NCI-H345 treated with DMSO at 0.1 percent for 48 hours (cell line): ENCODE measurements around the gene CBLB.
"Not testable (repeated sequence)": the region's sequence is repeated elsewhere in the genome, so short reads cannot be mapped to it uniquely, and the experiment has no call there.

Experiments
- DNase-seq: peaks from one replicate; lab custom pipeline; 2025; ENCODE audit not compliant: unreplicated experiment; lab: John Stamatoyannopoulos, UW

CBLB gene

DNA sequence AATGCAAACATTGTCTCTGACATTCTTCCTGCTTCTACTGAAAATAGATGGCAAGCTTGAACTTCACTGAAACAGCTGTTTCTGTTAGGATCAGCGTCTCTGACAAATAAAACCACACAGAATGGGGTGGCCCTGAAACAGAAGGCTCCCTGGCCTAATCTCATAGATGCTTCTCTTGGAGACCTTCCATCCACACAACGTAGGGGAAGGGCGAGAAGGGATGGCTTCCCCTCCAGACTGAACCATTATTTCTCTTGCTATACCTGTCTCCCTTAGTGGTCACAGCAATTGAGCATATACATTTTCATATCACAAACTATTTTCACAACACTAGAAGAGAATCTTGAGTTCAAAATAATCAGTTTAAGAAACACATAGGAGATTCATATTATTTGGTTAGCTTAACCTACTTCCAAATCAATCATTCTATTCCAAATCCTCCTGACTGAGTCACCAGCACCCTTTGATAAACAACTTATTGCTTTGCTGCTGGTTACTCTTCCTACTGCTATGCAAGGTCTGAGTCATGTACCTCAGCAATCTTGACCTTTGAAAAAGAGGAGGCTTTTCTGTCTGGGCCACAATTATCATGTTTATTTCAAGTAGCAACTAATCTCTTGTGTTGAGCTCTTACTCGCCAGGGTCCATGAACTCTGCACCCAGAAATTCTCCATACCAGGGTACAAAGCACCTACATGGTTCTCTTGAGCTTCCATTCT is 45.5 kb downstream of the CBLB start:
- DNase-seq, result no peak

DNA sequence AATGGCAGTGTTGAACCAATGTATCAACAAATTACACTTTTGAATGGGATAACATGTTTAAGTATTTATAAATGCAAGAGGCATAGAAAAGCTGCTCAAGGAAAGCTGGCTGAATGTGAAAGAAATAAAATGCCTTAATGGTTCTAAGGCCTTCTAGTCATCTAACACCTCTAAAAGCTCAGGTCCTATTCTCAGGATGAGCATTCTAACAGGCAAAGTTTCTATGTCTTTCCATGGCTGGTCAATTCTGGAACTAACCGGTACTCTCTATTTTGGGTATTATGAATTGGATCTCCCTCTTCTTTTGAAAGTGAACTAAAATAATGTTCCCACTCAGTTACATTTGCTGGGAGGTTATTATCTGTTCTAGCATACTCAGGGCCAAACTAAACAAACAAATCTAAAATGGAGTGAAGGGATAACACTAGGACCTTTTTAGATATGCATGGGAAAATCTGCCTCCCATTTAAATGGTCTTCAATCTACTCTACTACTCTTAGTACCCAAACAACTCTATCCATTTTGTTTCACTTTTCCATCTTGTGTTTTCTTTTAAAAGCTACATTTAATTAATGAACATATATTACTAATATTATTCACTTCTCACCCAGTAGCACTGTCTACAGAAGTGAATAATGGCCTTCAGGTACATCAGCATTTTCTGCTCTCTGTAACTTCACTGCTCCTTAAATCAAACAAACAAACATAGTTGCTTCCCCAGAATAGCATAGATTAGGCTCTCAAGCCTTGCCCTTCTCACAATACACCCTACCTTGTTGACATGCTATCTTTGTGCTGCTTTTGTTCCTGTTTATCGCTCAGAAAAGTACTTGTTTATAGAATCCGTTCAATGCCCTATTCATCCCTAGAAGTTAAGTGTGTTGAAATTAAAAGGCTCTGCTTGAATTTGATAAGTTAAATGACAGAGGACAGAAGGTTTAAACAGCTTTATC is 46.4 kb downstream of the CBLB start:
- no peak for DNase-seq

DNA sequence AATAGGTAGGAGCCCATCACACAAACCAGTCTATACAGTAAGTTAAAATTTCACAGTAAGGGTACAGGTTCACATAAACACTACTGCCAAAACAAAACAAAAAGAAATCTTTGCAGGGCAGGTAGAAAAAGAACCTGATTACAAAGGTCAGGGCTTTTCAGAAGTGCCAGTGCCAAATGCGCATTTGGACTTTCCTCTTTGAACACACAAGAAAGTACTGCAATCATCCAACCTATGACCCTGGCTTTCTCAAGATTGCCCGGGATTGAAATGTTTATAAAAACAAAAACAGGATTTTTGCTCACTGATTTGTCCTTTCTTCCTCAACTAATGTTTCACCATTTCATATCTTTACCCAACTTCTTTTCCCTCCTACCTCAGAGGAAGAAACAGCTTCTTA is 47.4 kb downstream of the CBLB start:
- DNase-seq, result no peak

DNA sequence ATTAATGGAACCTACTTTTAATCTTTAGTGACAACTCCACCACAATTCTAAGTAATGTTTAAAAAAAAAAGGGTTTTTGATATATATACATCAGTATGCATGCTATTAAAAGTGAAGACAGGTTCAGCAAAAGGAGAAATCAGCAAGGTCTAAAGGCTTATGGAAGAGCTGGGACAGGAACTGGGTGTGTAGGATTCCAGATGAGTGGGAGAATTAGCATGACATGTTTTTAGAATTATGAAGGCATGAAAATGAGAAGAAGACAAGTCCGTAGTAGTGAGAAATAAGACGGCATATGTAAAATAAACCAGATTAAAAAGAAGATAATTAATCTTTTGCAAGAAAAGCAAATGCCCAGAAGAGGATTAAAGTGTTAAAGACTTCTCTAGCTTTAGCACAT is 52.0 kb downstream of the CBLB start:
- DNase-seq, result no peak

DNA sequence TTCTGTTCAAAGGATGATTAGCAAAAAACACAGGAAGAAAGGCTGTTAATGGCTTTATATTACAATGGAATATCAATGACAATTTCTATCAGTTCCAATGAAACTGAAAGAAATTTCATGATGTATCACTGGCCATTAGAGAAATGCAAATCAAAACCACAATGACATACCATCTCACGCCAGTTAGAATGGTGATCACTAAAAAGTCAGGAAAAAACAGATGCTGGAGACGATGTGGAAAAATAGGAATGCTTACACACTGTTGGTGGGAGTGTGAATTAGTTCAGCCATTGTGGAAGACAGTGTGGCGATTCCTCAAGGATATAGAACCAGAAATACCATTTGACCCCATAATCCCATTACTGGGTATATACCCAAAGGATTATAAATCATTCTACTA is 53.5 kb downstream of the CBLB start:
- DNase-seq, result not testable (repeated sequence)

DNA sequence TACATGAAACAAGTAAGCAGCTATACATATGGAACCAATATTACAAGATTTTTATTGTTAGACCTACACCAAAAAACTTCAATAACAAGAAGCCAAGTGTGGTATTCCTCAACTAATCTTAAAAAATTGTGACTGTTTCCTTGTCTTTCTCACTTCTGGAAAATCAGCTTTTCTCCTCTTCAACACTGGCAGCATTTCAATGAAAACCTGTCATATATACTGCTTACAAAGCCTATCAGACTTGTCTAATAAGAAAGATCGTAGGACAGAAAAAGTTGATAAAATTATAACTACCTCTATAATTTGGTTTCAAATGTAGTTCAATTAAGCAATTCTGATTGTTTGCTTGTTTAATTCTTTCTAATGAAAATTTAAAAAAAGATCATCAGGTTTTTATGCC is 55.1 kb downstream of the CBLB start:
- DNase-seq, result no peak

DNA sequence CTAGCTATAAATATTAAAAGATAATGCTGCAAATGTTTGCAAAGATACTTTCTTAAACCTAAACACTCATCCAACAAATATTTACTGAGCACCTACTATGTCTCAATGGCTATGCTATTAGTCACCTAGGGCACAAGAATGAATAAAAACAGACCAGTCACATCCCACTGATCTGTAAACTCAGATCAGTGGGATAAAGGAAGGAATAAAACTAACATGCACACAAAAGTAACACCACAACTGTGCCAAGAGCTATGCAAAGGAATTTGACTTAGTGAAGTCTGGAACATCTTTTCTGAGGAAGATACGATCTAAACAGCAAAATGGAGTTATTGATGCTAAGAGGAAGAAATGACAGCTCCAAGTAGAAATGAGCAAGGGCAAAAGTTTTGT is 56.6 kb downstream of the CBLB start:
- no peak for DNase-seq

DNA sequence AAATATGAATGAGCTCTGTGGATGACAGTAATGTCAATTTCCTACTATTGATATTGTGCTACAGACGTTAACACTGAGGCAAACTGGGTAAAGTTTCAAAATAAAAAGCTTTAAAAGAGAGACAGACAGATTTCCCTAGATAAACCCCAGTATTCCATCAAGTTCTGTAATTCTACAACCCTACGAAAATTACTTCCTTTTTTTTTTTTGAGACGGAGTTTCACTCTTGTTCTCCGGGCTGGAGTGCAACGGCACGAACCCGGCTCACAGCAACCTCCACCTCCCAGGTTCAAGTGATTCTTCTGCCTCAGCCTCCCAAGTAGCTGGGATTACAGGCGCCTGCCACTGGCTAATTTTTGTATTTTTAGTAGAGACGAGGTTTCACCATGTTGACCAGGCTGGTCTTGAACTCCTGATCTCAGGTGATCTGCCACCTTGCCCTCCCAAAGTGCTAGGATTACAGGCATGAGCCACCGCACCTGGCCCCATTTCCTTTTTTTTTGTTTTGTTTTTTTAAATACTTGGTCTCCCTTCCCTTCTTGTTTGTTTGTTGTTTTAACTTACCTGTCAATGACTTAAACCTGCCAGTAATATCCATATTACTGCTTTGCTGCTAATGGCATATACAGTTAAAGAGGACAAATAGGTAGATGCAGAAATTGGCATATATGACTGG is 57.2 kb downstream of the CBLB start:
- no peak for DNase-seq

DNA sequence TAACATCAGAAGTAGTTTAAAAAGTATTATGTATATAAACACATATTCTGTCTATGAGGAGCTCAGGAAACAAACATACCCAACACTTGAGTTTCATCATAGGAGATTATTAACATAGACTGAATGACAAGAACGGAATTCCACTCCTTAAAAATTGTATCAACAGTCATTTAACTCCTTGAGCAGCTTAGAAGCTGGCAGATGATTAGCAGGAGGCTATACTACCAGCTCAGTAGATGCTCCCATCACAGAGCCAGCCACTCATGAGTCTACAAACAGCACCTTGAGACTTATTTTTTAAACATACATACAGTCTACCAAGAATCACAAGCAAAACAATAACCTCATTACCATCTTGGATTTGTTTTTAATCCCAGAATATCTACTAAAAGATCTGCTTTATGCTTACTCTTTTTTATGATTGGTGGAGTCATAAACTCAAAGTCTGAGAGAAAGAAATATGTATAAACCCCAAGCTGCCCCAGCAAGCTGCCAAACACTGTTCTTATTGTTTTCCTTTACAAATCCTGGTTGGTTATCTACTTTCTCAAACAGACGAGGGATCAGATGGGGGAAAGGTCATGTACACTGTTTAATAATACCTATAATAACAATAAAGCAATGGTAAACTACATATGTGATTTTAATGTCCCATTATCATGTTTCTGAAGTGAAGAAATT is 59.5 kb downstream of the CBLB start:
- DNase-seq, result no peak

DNA sequence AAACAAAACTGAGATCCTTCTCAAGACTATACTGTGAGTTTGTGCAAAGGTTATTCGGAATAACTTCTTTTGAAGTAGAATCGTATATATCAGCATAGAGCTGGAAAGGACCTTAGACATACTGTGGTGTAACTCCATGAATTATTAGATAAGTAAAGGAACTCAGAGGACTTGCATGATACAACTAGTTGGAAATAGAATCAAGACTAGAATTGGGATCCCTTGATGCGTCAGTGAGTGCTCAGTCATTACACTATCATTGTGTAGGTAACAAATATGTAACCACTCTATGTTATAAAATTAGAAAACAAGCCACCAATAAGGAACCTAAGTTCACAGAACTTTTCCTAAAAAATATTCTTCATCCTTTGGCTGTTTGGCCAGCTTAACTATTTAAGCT is 61.1 kb downstream of the CBLB start:
- DNase-seq, result no peak

DNA sequence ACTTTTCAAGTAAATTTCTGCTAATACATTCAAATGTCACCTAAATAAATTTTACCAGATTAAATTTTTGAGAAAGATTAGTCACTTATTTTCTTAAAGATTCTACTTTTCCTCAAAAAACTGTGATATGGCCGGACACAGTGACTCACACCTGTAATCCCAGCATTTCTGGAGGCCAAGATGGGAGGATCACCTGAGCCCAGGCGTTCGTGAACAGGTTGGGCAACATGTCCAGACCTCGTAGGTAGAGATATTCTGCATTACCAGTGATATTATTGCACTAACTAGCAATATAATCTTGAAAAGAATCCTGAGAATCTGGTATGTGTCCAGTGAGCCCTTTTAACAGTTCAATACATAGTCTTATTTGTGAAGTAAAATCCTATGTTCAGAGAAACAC is 61.7 kb downstream of the CBLB start:
- DNase-seq, result no peak

DNA sequence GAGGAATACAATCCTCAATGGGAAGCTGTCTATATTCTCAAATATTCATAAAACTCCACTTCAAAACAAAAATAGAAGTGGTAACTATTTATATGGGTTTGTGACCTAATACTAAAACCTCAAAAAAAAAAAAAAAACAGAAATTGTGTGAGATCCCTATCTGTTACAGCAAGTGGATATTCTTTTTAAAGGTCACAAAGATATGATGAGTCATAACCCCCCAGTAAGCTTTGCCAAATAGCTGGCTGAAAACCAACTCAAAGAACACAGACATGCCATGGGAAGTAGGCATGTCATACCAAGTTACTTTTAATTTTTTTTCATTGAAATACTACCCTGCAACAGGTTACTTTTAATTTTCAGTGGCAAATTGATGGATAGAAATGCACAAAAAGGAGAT is 62.5 kb downstream of the CBLB start:
- no peak for DNase-seq

DNA sequence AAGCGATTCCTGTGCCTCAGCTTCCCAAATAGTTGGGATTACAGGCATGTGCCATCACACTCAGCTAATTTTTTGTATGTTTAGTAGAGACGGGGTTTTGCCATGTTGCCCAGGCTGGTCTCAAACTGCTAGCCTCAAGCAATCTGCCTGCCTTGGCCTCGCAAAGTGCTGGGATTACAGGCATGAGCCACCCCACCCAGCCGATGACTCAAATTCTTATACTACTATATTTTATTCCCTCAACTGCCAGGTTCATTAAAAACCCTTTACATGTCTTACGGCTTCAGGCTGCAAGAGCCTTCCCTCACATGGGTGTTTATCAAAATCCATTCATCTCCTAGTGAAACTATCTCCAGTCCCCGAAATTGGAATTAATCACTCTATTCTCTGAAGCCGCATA is 63.4 kb downstream of the CBLB start:
- no peak for DNase-seq

DNA sequence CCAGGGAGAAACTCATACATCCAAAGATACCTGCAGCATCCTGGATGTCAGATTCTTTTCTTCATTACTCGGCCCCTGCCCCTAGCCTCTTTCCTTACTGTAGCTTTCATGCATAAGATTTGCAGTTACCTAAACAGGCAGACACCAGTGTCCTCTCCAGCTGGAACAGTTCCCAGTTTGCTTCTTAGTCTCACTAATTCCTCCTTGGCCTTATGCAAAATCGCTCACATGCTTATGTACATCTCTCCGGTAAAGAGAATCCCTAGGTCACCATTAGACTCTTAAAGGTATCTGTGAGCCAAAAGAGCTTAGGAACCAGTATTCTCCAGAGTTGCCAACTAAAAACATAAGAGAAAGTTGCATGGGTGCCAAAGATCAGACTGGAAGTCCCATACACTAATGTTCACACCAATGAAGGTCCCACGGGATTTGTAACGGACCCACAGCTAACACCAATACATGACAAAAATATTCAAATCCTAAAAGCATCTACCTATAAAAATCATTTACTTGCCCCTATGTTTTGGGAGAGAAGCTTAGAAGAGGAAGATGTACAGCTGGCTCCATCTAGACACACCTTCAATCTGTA is 66.6 kb downstream of the CBLB start:
- DNase-seq, result no peak

DNA sequence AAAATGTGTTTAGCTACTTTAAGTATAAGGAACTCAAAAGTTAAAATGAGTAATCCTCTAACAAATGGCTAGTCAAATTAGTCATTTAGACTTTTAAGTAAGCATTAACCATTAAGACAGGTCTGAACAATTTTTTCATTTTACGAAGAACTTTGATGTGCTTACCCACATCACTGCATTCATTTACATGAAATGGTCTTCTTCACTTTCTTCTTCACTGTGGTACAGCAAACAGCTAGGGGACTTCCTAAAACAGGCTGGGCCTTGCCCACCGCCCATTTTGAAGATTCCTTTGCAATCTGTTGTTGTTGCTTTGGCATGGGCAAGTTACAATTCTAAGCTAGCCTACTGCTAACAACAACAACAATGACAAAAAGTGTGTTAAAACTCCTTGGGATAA is 67.4 kb downstream of the CBLB start:
- DNase-seq, result no peak

DNA sequence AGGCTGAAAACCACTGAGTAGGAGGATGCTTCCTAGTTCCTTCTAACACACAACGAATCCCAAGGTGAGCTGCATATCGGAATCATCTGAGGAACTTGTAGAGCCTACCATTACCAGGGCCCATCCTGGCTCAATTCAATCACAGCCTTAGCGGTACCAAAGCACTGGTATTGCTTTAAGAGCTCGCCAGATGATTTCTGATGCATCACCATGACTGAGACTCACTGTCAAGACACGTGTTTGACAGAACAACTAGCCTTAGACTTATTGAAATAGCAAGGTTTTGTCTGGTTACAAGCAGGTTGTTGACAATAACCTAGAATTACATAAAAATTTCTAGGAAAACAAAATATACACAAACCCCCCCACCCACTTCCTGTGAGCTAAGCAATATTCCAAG is 68.5 kb downstream of the CBLB start:
- DNase-seq, result no peak

DNA sequence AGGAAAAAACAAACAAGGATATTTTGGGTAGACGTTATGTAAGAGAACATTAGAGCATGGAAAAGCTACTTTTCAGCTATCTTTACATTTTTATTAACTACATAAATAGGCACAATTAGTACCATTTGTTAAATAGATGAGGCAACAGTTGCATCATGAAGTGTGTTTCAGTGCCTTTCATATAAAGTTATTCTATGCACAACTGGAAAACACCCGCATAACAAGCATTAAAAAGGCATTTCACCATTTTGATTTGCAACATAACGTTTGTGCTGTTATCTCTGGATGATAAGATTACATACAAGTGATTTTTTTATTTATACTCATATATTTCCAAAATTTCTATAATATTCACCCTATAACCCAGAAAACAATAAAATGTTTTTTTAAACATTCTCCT is 69.5 kb downstream of the CBLB start:
- no peak for DNase-seq

DNA sequence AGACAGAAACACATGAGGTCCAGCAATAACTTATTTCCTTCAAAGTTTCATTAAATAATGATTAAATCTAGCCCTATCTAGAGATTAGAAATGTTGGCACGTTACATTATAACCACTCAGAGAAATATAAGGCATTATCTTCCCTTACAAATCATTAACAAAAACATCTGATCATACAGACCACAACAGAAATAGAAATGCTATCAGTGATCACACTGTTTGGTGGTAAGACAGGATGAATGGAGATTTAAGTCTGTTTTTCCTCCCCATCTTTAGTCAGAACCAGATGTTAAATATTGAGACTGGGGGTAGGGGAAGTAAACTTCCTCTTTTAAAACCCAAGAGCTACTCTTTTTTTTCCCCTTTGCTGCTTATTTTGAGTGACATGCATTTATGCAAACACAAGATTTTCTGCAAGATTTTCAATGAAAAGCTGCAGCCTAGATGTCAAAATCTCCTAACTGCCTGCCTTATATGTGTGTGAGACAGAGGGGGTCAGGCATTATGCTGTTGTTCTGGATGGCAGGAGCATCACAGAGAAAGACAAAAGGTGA is 70.4 kb downstream of the CBLB start:
- DNase-seq, result no peak

DNA sequence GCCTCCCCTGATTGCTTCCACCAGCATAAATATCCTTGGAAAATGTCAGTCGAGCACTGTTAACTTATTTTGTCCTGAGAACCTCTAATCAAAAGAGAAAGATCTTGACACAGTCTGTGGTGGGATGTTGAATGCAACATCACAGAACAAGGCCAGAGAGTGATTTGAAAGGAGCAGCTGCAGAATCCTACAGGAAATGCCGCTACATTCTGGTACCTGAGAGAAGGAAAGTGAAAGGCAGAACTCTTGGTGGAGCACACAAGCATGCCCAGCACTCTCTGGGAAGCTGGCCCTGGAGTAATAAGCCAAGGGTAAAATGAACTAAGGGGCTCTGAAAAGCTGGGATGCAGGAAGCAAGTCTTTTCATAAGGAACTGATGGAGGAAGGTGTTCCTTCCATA is 75.8 kb downstream of the CBLB start:
- no peak for DNase-seq

DNA sequence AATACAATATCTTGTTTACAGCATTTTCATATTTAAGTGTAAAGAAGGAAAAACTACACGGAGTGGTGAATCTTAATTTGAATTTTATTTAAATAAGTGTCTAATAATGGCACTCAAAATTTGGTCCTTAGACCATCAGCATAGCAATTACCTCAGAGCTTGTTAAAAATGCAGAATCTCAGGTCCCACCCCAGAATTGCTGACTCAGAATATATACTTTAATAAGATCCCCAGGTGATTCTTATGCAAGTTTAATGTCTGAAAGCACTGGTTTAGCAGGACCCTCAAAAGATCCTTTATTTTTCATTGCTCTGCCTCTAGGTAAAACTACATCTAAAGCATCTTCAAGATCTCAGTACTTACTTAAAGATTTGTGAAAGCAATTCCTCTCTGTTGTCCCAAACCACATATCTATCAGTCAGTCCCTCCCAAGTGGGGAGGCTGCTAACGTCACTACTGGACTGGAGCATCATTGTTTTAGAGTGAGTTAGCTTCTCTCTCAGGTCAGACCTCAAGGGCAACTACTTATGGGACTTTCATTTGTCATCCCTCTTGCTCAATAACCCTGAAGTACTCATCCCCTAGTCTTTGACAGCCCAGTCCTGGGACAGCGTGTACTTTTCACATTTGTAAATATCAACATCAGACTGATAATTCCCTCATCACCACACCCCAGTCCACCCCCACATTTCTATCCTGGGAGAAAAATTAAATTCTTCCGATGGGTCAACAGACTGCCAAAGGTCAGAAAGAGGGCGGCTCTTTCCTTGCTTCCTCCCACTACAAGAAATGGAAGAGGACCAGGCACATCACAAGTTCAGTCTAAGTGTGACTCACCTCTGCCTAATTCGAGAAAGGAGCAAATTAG is 76.7 kb downstream of the CBLB start:
- no peak for DNase-seq
